Psoas muscle (tissue), 8 donors: ENCODE measurements around the gene POLR3E. TPM values are rescaled to one million over a fixed set of nuclear protein-coding genes. Genes with fewer than 3 reads are reported as not detected.

Experiments
- ATAC-seq, 4 donors: fragments of 200-7000 bp; cut with Tn5 transposase; one replicate each; pipeline ENCODE4 v1.9.1; 2020; ENCODE audit warnings: moderate library complexity in 3 of 4, mild to moderate bottlenecking in 2 of 4
- DNase-seq, 2 donors: peaks; one replicate each; pipeline ENCODE4 v3.0.0-alpha.2; 2020
- H3K27ac ChIP-seq: fragments of 200-600 bp; one replicate; pipeline ENCODE4 v1.8.0; 2022
- H3K27me3 ChIP-seq, 3 donors: fragments of 200-600 bp in 1 of 3; one replicate each; pipeline versions ENCODE4 v1.6.1 to v1.8.0; 2013 to 2022; ENCODE audit warnings: low read length in 2 of 3, mild to moderate bottlenecking in 2 of 3, moderate library complexity in 1 of 3; ENCODE audit not compliant: insufficient read depth in 3 of 3
- H3K36me3 ChIP-seq, 2 donors: fragments of 200-600 bp in 1 of 2; one replicate each; pipeline versions ENCODE4 v1.6.1 to v1.8.0; 2013 to 2022; ENCODE audit warnings: low read depth in 1 of 2, mild to moderate bottlenecking in 1 of 2, moderate library complexity in 1 of 2; ENCODE audit not compliant: insufficient read depth in 1 of 2
- H3K4me1 ChIP-seq: fragments of 200-600 bp; one replicate; pipeline ENCODE4 v1.8.0; 2022
- H3K4me3 ChIP-seq: fragments of 200-600 bp; one replicate; pipeline ENCODE4 v1.8.0; 2022; ENCODE audit warnings: mild to moderate bottlenecking
- H3K9me3 ChIP-seq: fragments of 200-600 bp; one replicate; pipeline ENCODE4 v1.8.0; 2022
- CTCF ChIP-seq: fragments of 200-600 bp; IDR thresholded peaks from one replicate; pipeline ENCODE4 v1.8.0; 2022; ENCODE audit warnings: antibody characterized with exemption
- WGBS, 3 donors: extraction: QIAGEN DNeasy Blood & Tissue Kit; methylation state at CpG; one replicate each; pipeline versions ENCODE4 v1.1.6 to v1.1.7; 2013; 5-methylcytosine and 5-hydroxymethylcytosine counted together
- intact Hi-C, 2 donors: fragments of 100-400 bp; cut with DNase I; formaldehyde crosslinking; loops; one replicate each; pipeline versions ENCODE4 v1.11.0 to v1.14.2; 2022
- polyA plus RNA-seq, 3 donors: library from polyadenylated mRNA; stranded (reverse); fragments of 200-250 nt; gene quantifications; one replicate each; pipeline ENCODE4 v1.2.3, GENCODE V29; 2013
- total RNA-seq, 4 donors: library from RNA; stranded (reverse); fragmentation: NEBNext Ultra II Directional in 2 of 4; extraction: Animal tissue kit (Norgen Biotek cat#: 25700) in 2 of 4; gene quantifications; one replicate each; pipeline versions ENCODE4 v1.2.1 to v1.2.4, GENCODE V29; 2021 to 2023
- donor health status: healthy with polysubstance abuse.
- donor health status: DM: no; HTN: no; CAD: no; lungs with moderate emphysema.
- donor health status: Bipolar disorder and iron deficiency.
- donor health status: healthy.
- donor health status: DM: yes; HTN: yes; CAD: no.
- donor health status: DM: no; HTN: no; CAD: no.
- donor health status: DM: no; HTN: no; CAD: no.
- donor health status: DM: yes; HTN: yes; CAD: no.

Gene POLR3E
- total and polyA plus RNA-seq, 7 donors, result 45.6 to 119 (median 90.1) TPM

- Histone ChIP-seq H3K36me3 (peaks cover 5 to 74% of the 10 kb centered on the region in 2 donors), H3K4me1 (no peaks in the 10 kb centered on the region), H3K4me3 (no peak overlapping the region), H3K9me3 (no peaks in the 10 kb centered on the region), H3K27me3 (no peaks in the 10 kb centered on the region), H3K27ac (no peak overlapping the region)
- DNase-seq (peak in 1 of 2 donors; percentile 18), ATAC-seq (no peak)
- intact Hi-C loops, result loop anchor here in 1 of 2 donors (5.0 kb wide), 1 partner anchor 32 kb away; no protein-coding TSS in a partner anchor
- no peak for TF ChIP-seq CTCF
- 59 to 73% (median 64%) methylated on average over 9 of the region's 9 CpGs for WGBS, 3 donors
Measured at GRCh38 chr16:22284637-22285036, 12.6 kb upstream of the POLR3E start.

GRCh38 chr16:22285080-22285479 lies 12.1 kb upstream of the POLR3E start:
- 78 to 81% (median 80%) methylated on average over 6 of the region's 6 CpGs for WGBS, 3 donors
- H3K4me3 ChIP-seq, result no peak overlapping the region
- H3K9me3 ChIP-seq, result no peaks in the 10 kb centered on the region
- no peak overlapping the region for H3K27ac ChIP-seq
- no peak for TF ChIP-seq CTCF
- H3K36me3 ChIP-seq, result peaks cover 5 to 69% of the 10 kb centered on the region in 2 donors
- H3K4me1 ChIP-seq, result no peaks in the 10 kb centered on the region
- intact Hi-C loops, result loop anchor here in 1 of 2 donors (5.0 kb wide), 1 partner anchor 33 kb away; no protein-coding TSS in a partner anchor
- H3K27me3 ChIP-seq, result no peaks in the 10 kb centered on the region
- DNase-seq (peak in 1 of 2 donors; percentile 9), ATAC-seq (no peak)

- DNase-seq, result no peak
- Histone ChIP-seq H3K4me3 (no peak overlapping the region), H3K9me3 (no peaks in the 10 kb centered on the region), H3K36me3 (peaks cover 0 to 10% of the 10 kb centered on the region in 2 donors), H3K4me1 (no peaks in the 10 kb centered on the region), H3K27me3 (no peaks in the 10 kb centered on the region), H3K27ac (no peak overlapping the region)
- TF ChIP-seq CTCF, result no peak
- intact Hi-C loops, result no loop called here
- ATAC-seq, result no peak
- WGBS, 3 donors, result 70 to 89% (median 79%) methylated on average over 5 of the region's 5 CpGs
Measured at GRCh38 chr16:22291020-22291419, 6.2 kb upstream of the POLR3E start.

GRCh38 chr16:22291860-22292318 lies 5.3 kb upstream of the POLR3E start:
- H3K9me3 ChIP-seq, result no peaks in the 10 kb centered on the region
- TF ChIP-seq CTCF, result no peak
- WGBS, 3 donors, result 77 to 82% (median 78%) methylated on average over 4 of the region's 4 CpGs

GRCh38 chr16:22292320-22292719 lies 4.9 kb upstream of the POLR3E start:
- intact Hi-C loops, result no loop called here
- Histone ChIP-seq H3K4me3 (no peak overlapping the region), H3K27ac (no peak overlapping the region), H3K36me3 (no peaks in the 10 kb centered on the region), H3K9me3 (no peaks in the 10 kb centered on the region), H3K4me1 (no peaks in the 10 kb centered on the region), H3K27me3 (no peaks in the 10 kb centered on the region)
- DNase-seq (no peak), ATAC-seq (no peak)
- TF ChIP-seq CTCF, result no peak

More at GRCh38 chr16:22291860-22292318, 5.3 kb upstream of the POLR3E start:
- no peak overlapping the region for H3K27ac ChIP-seq
- peaks cover 0 to 1% of the 10 kb centered on the region in 2 donors for H3K36me3 ChIP-seq
- DNase-seq (no peak), ATAC-seq (no peak)
- intact Hi-C loops, result no loop called here
- H3K27me3 ChIP-seq, result no peaks in the 10 kb centered on the region
- no peak overlapping the region for H3K4me3 ChIP-seq
- H3K4me1 ChIP-seq, result no peaks in the 10 kb centered on the region
